Activated CD4-positive, alpha-beta memory T cell treated with anti-CD3 and anti-CD28 coated beads for 36 hours (primary cell): Measurements from ENCODE around the gene LRRC4C. TPM values are rescaled to one million over a fixed set of nuclear protein-coding genes. Genes with fewer than 3 reads are reported as not detected.

Experiments used
- CTCF ChIA-PET: fragments of 350-600 bp; sonication (Branson Sonifier 250); formaldehyde crosslinking; loops from one replicate; lab custom pipeline; 2021; ENCODE audit warnings: antibody characterized with exemption, inconsistent platforms; lab: Charles Lee
- POLR2A ChIA-PET: fragments of 350-600 bp; sonication (Branson Sonifier 250); formaldehyde crosslinking; loops from one replicate; lab custom pipeline; 2021; ENCODE audit warnings: antibody characterized with exemption; lab: Charles Lee
- DNase-seq: peaks from one replicate; pipeline ENCODE4 v3.0.0-alpha.2; 2020
- H3K27ac Mint-ChIP-seq: one replicate; pipeline ENCODE4 v1.8.0; 2021; ENCODE audit warnings: mixed read lengths
- H3K27me3 Mint-ChIP-seq: one replicate; pipeline ENCODE4 v1.8.0; 2021; ENCODE audit warnings: mixed read lengths
- H3K36me3 Mint-ChIP-seq: one replicate; pipeline ENCODE4 v1.8.0; 2021; ENCODE audit warnings: mixed read lengths
- H3K4me1 Mint-ChIP-seq: one replicate; pipeline ENCODE4 v1.8.0; 2021; ENCODE audit warnings: low read depth, mixed read lengths
- H3K4me3 Mint-ChIP-seq: one replicate; pipeline ENCODE4 v1.8.0; 2021; ENCODE audit warnings: mild to moderate bottlenecking, mixed read lengths
- H3K9me3 Mint-ChIP-seq: one replicate; pipeline ENCODE4 v1.8.0; 2021; ENCODE audit warnings: mixed read lengths
- intact Hi-C: fragments of 100-400 bp; cut with micrococcal nuclease; formaldehyde crosslinking; loops from one replicate; pipeline ENCODE4 v1.15.1; 2023
- total RNA-seq, 2 experiments: library from RNA; stranded (reverse); gene quantifications; one replicate each; pipeline ENCODE4 v1.2.3, GENCODE V29; 2021

The LRRC4C gene
- total RNA-seq, 2 experiments from 2014 or later = not detected

DNA sequence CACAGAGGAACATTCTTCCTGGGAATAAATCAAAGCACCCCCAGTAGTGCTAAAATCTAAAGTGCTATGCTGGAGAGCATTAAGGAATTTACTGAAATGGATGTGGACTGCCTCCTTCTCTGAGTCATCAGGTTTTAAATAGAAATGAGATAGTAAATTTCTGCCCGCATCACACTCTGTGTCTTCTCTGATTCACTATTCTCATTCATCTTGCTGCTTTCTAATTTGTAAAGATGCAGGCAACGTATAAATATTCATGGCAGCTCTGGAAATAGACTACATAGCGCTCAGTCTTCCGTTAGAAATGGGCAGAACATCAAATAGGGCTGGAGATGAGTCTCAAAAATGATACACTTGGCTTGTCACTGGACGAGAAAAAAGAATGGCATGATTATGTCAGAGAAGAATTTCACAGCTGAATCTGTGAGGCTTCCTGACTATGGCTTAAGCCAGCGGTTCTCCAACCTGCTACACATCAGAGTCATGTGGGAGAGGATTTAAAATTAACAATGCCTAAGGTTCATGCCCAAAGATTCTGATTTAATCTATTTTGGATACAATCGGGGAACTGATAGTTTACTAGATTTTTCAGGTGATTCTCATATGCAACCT, 178.2 kb downstream of the LRRC4C start:
- Mint-ChIP-seq H3K9me3 (peaks cover 24% of the 10 kb centered on the region), H3K27ac (no peak overlapping the region), H3K36me3 (no peaks in the 10 kb centered on the region), H3K4me1 (no peaks in the 10 kb centered on the region), H3K27me3 (no peaks in the 10 kb centered on the region), H3K4me3 (no peak overlapping the region)
- DNase-seq = no peak
- intact Hi-C loops = no loop called here
- ChIA-PET POLR2A (no interaction called here), CTCF (no interaction called here)

DNA sequence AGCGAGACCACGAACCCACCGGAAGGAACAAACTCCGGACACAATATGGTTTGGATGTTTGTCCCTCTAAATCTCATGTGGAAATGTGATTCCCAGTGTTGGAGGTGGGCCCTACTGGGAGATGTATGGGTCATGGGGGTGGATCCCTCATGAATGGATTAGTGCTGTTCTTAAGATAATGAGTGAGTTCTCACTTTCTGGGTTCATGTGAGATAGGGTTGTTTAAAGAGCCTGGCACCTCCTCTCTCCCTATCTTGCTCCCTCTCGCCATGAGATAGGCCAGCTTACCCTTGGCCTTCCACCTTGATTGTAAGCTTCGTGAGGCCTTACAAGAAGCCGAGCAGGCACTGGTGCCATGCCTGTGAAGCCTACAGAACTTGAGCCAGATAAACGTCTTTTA, 184.6 kb downstream of the LRRC4C start:
- ChIA-PET POLR2A (no interaction called here), CTCF (no interaction called here)
- DNase-seq = no peak
- Mint-ChIP-seq H3K27me3 (no peaks in the 10 kb centered on the region), H3K9me3 (peaks cover 22% of the 10 kb centered on the region), H3K36me3 (no peaks in the 10 kb centered on the region), H3K4me1 (no peaks in the 10 kb centered on the region), H3K4me3 (no peak overlapping the region), H3K27ac (no peak overlapping the region)
- intact Hi-C loops = no loop called here

DNA sequence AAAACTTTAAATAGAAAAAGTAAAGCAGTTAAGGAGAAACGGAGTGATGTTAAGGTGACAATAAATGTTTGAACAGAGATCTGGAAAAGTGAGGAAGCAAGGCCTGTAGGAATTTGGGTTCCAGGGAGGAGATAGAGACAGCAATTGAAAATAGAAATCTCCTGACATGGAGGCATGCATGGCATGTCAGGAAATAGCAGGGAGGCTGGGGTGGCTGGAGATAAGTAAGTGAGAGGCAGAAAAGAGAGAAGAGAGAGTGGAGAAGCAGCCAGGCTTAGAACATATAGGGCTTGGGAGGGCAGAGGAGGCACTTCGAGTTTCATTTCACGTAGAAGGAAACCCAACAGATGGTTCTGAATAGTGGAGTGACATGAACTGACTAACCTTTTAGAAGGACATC, 185.5 kb downstream of the LRRC4C start:
- Mint-ChIP-seq H3K27me3 (no peaks in the 10 kb centered on the region), H3K4me1 (no peaks in the 10 kb centered on the region), H3K27ac (no peak overlapping the region), H3K4me3 (no peak overlapping the region), H3K9me3 (peaks cover 18% of the 10 kb centered on the region), H3K36me3 (no peaks in the 10 kb centered on the region)
- ChIA-PET CTCF (no interaction called here), POLR2A (no interaction called here)
- no peak for DNase-seq
- intact Hi-C loops = no loop called here

DNA sequence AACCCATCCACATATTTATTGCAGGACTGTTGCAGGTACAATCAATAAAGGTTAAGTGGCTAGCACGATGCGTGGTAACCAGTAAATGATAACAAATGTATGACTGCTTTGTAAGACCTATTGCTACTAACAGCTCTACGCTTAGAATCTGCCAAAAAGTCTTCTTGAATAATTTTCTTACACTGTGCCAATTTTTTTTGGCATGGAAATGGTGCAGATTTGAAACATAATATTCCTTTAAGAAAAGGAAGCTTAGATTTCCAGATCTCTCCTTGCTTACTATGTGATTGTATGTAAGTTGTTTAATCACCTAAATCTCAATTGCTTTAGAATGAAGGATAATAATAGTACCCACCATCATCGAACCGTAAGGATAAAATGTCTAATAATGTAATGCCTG, 192.0 kb downstream of the LRRC4C start:
- Mint-ChIP-seq H3K27me3 (no peaks in the 10 kb centered on the region), H3K9me3 (peaks cover 11% of the 10 kb centered on the region), H3K36me3 (no peaks in the 10 kb centered on the region), H3K27ac (no peak overlapping the region), H3K4me3 (no peak overlapping the region), H3K4me1 (no peaks in the 10 kb centered on the region)
- intact Hi-C loops = no loop called here
- no peak for DNase-seq
- ChIA-PET POLR2A (no interaction called here), CTCF (no interaction called here)

DNA sequence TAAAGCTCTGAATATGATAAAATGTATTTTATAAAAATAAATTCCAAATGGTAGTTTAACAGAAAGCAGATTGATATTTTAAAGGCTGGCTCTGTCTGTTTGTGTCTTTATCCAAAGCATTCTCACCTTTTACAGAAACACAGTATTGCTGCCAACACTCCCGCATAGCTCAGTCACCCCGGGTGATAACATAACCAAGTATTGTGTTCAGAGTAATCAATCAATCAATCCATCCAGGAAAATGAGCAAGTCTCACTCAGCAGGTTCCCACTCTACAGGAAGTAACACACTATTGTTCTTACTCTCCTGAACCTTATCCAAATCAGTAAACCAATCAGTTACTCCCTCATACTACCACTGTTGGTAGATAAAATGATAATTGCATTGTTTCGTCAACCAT, 203.4 kb downstream of the LRRC4C start:
- Mint-ChIP-seq H3K36me3 (peaks cover 2% of the 10 kb centered on the region), H3K4me3 (no peak overlapping the region), H3K27me3 (no peaks in the 10 kb centered on the region), H3K9me3 (peaks cover 9% of the 10 kb centered on the region), H3K27ac (no peak overlapping the region), H3K4me1 (no peaks in the 10 kb centered on the region)
- intact Hi-C loops = no loop called here
- DNase-seq = no peak
- POLR2A ChIA-PET = no interaction called here
- CTCF ChIA-PET = no interaction called here

DNA sequence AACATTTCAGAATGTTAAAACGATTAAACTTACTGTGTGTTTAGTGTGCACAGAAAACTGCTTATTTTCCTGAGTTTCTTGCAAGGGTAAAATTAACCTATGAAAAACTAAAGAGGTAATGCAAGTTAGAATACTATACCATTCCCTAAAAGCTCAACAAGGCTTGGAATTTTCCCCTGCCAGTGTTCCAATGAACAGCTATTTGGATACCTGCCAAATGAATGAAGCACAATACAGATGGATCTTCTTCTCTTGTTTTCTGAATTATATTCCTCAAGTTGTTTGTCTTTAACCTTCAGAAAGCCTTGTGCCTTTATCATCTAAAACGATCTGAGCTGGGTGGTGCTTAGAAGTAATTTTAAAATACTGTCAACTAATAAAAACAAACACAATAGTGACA, 204.5 kb downstream of the LRRC4C start:
- Mint-ChIP-seq H3K27ac (no peak overlapping the region), H3K36me3 (peaks cover 2% of the 10 kb centered on the region), H3K4me1 (no peaks in the 10 kb centered on the region), H3K4me3 (no peak overlapping the region), H3K9me3 (peaks cover 9% of the 10 kb centered on the region), H3K27me3 (no peaks in the 10 kb centered on the region)
- POLR2A ChIA-PET = no interaction called here
- CTCF ChIA-PET = no interaction called here
- intact Hi-C loops = no loop called here
- DNase-seq = no peak

DNA sequence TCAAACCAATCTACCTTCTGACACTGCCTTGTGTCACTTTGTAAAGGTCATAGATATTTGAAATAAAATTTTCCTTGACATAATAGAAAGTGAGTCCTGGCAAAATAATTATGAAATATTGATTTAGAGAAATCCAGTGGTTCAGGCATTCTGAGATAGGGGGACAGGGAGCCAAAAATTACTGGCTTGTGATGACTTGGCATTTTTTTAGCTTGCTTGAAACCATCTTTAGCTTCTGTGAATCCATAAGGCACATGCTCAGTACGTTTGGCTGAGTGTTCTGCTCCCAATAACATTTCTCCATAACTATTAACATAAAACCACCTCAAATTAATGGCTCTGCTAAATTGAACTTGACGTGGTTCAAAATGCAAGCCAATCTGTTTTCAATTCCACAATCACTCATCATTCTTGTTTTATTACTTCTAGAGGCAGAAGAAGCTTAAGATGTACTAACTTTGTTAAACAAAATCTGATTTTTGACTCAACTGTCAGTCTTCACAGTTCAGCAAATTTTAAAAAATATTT, 209.0 kb downstream of the LRRC4C start:
- Mint-ChIP-seq H3K27ac (no peak overlapping the region), H3K4me1 (no peaks in the 10 kb centered on the region), H3K36me3 (peaks cover 2% of the 10 kb centered on the region), H3K9me3 (peaks cover 31% of the 10 kb centered on the region), H3K27me3 (no peaks in the 10 kb centered on the region), H3K4me3 (no peak overlapping the region)
- POLR2A ChIA-PET = no interaction called here
- DNase-seq = no peak
- CTCF ChIA-PET = no interaction called here
- intact Hi-C loops = no loop called here

DNA sequence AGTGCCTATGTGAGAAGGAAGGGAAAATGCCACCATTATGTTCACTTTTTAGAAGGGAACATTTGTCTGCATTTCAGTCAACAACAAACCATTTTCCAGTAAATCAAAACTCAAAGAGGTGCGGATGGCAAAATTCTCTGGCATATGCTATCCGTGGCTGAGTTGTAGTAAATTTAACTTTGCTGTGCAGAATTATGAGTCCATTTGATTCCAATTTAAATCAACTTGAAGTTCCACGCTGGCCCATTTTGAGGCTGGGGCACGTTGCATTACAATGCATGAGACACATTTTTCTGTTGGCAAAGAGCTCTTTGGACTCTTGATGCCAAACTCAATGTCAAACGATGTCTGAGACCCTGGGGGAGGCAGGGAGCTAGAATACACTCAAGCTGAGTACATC, 211.8 kb downstream of the LRRC4C start:
- DNase-seq = no peak
- intact Hi-C loops = no loop called here
- H3K27ac Mint-ChIP-seq = no peak overlapping the region
- CTCF ChIA-PET = no interaction called here
- POLR2A ChIA-PET = no interaction called here
- no peak overlapping the region for H3K4me3 Mint-ChIP-seq
- H3K4me1 Mint-ChIP-seq = no peaks in the 10 kb centered on the region
- peaks cover 2% of the 10 kb centered on the region for H3K36me3 Mint-ChIP-seq
- peaks cover 34% of the 10 kb centered on the region for H3K9me3 Mint-ChIP-seq
- no peaks in the 10 kb centered on the region for H3K27me3 Mint-ChIP-seq

DNA sequence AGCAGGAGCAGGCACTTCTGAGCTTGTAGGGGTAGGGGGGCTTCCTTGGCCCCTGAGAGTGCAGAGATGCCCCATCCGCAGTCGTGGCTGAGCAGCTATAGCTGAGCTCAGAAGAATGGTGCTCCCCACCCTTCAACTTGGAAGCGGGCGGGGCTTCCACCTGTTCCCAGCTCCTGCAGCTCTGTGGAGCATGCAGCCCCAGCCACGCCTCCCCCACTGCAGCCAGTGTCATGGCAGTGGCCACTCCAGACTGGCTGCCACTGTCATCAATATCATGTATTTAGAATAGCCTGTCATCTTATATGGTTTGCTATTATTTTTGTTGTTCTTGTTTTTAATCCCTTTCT, 213.1 kb downstream of the LRRC4C start:
- intact Hi-C loops = no loop called here
- ChIA-PET POLR2A (no interaction called here), CTCF (no interaction called here)
- Mint-ChIP-seq H3K9me3 (peaks cover 31% of the 10 kb centered on the region), H3K4me3 (no peak overlapping the region), H3K27ac (no peak overlapping the region), H3K27me3 (no peaks in the 10 kb centered on the region), H3K36me3 (peaks cover 2% of the 10 kb centered on the region), H3K4me1 (no peaks in the 10 kb centered on the region)
- no peak for DNase-seq

DNA sequence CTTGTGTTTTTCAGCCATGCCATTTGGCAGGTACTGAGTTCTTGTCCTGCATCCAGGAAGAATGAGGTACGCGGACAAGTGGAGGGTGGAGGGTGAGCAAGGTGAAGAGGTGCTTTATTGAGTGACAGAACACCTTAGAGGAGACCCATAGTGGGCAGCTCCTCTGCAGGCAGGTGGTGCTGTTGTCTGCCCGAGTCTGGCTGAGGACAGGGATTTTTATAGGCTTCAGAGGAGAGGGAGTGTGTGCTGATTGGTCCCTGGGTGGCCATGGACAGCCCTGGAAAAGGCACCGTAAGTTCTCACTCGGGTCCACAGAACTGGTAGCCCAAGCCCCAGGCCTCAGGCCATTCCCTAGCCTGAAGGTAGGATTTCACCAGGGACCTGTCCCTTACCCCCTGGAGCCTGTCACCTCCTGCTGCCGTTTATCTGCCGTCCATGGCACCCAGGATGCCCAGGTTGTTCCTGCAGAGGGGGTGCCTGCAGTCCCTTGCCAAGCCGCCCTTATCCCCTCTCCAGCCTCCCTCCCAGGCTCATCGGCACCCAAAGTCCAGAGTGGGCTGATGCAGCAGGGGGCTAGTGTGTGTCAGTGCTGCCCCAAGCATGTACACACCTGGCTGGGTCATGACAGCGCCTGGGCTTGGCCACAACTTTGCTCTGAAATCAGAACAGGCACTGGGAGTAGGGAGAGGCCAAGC, 213.6 kb downstream of the LRRC4C start:
- H3K9me3 Mint-ChIP-seq = peaks cover 30% of the 10 kb centered on the region
- peak; percentile 5 for DNase-seq
- CTCF ChIA-PET = no interaction called here
- H3K27me3 Mint-ChIP-seq = no peaks in the 10 kb centered on the region
- no peak overlapping the region for H3K27ac Mint-ChIP-seq
- no peak overlapping the region for H3K4me3 Mint-ChIP-seq
- POLR2A ChIA-PET = no interaction called here
- H3K4me1 Mint-ChIP-seq = no peaks in the 10 kb centered on the region
- H3K36me3 Mint-ChIP-seq = no peaks in the 10 kb centered on the region
- intact Hi-C loops = no loop called here

DNA sequence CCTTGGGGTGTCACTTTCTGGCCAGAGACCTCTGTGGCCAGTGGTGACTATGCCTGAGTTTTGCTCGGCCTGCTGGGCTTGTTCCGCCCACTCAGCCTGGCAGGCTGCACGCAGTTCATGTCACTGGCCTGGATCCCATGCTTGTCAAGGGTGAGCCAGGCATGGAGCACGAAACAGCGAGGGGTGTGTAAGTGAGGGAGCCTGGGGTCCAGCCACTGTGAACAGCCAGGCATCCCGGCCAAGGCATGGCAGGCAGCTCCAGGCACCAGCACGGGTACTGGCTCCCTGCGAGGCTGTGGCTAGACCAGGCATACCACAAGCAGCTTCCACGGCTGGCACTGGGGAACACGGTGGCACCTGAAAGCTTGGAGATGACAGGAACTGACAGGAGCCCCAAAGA, 214.3 kb downstream of the LRRC4C start:
- Mint-ChIP-seq H3K4me1 (no peaks in the 10 kb centered on the region), H3K27ac (no peak overlapping the region), H3K36me3 (no peaks in the 10 kb centered on the region), H3K9me3 (peaks cover 34% of the 10 kb centered on the region), H3K27me3 (no peaks in the 10 kb centered on the region), H3K4me3 (no peak overlapping the region)
- ChIA-PET POLR2A (no interaction called here), CTCF (no interaction called here)
- intact Hi-C loops = no loop called here
- no peak for DNase-seq

DNA sequence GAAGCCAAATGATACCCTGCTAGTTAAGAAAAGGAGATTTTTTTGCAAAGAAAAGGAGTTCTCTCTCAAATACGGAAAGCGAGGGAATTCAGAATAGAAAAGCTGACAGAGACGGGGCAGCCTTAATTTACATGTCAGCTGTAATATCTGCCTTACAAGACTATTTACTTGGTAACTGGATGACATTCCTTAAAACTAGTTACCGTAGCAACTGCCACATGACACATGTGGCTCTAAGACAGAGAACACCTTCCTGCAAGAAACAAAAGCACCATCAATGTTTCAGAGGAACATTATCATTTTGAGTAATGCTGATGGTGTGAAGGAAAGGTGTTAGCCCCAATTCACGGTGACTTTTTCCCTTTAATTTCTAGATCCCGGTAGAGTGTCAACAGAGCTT, 222.1 kb downstream of the LRRC4C start:
- peaks cover 10% of the 10 kb centered on the region for H3K9me3 Mint-ChIP-seq
- H3K27me3 Mint-ChIP-seq = no peaks in the 10 kb centered on the region
- DNase-seq = no peak
- intact Hi-C loops = no loop called here
- no peak overlapping the region for H3K4me3 Mint-ChIP-seq
- H3K36me3 Mint-ChIP-seq = no peaks in the 10 kb centered on the region
- POLR2A ChIA-PET = no interaction called here
- no peaks in the 10 kb centered on the region for H3K4me1 Mint-ChIP-seq
- CTCF ChIA-PET = no interaction called here
- H3K27ac Mint-ChIP-seq = no peak overlapping the region

DNA sequence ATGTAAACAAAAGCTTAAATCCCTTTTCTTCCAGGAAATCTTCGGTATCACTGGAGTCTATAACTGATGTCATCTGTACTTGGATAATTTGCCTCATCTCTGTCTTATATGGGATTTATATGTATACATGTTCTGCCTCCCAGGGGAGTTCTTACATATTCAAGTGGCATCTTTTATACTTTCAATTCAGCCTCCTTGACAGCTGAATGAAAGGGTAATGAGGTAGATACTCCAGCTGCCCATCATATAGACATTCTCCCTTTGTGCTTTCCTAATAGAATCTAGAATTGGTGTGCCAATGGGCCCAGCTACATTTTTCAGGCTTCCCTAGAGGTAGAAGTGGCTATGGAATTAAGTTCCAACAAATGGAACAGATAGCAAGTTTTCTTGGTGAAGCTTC, 223.8 kb downstream of the LRRC4C start:
- ChIA-PET POLR2A (no interaction called here), CTCF (no interaction called here)
- Mint-ChIP-seq H3K27ac (no peak overlapping the region), H3K36me3 (no peaks in the 10 kb centered on the region), H3K4me3 (no peak overlapping the region), H3K27me3 (no peaks in the 10 kb centered on the region), H3K9me3 (peaks cover 6% of the 10 kb centered on the region), H3K4me1 (no peaks in the 10 kb centered on the region)
- DNase-seq = no peak
- intact Hi-C loops = no loop called here
